Fibroblast of mammary gland (primary cell): ENCODE data around the gene ATP5PB.
A peak's percentile ranks its signal among the peaks of the same experiment; 100 is the strongest.

Experiments used
- DNase-seq: peaks from one replicate; pipeline ENCODE4 v3.0.0-alpha.2; 2010; ENCODE audit warnings: low read depth
- H3K4me3 ChIP-seq: 2 replicates; pipeline ENCODE4 v1.5.1; 2011; ENCODE audit warnings: low read depth, mild to moderate bottlenecking, low read length, moderate library complexity; ENCODE audit not compliant: control insufficient read depth
- CTCF ChIP-seq: conservative IDR thresholded peaks from 2 replicates; pipeline ENCODE4 v1.5.1; 2011; ENCODE audit warnings: low read depth, low read length, inconsistent platforms; ENCODE audit not compliant: control insufficient read depth, insufficient read depth

The ATP5PB gene

GRCh38 chr1:111412839-111413238 lies 36.4 kb upstream of the ATP5PB start:
- H3K4me3 ChIP-seq, result no peak overlapping the region
- TF ChIP-seq CTCF, result no peak
- peak; percentile 59 for DNase-seq

GRCh38 chr1:111414756-111415155 lies 34.5 kb upstream of the ATP5PB start:
- no peak overlapping the region for H3K4me3 ChIP-seq
- DNase-seq, result no peak
- no peak for TF ChIP-seq CTCF

- no peak for DNase-seq
- no peak overlapping the region for H3K4me3 ChIP-seq
- TF ChIP-seq CTCF, result no peak
Observed at GRCh38 chr1:111415461-111415860, 33.8 kb upstream of the ATP5PB start.

- no peak overlapping the region for H3K4me3 ChIP-seq
- DNase-seq, result peak; percentile 7
- no peak for TF ChIP-seq CTCF
Observed at GRCh38 chr1:111417755-111418154, 31.5 kb upstream of the ATP5PB start.

- H3K4me3 ChIP-seq, result no peak overlapping the region
- DNase-seq, result no peak
- TF ChIP-seq CTCF, result no peak
Observed at GRCh38 chr1:111419037-111419436, 30.2 kb upstream of the ATP5PB start.

- no peak for DNase-seq
- TF ChIP-seq CTCF, result no peak
- no peak overlapping the region for H3K4me3 ChIP-seq
Observed at GRCh38 chr1:111420377-111420776, 28.9 kb upstream of the ATP5PB start.
